Cardiac fibroblast (primary cell): ENCODE measurements around the gene MC2R.

Experiments used
- DNase-seq, 2 donors: peaks; one replicate each; pipeline versions ENCODE4 v3.0.0 to v3.0.0-alpha.2; 2010; ENCODE audit warnings: low read depth in 2 of 2
- H3K4me3 ChIP-seq, 2 donors: replicated peaks in 1 of 2; 1 replicate in 1 of 2; 2 replicates in 1 of 2; pipeline ENCODE4 v1.5.1; 2011; ENCODE audit warnings: low read depth in 2 of 2, low read length in 2 of 2, mild to moderate bottlenecking in 2 of 2, moderate library complexity in 1 of 2
- CTCF ChIP-seq: IDR thresholded peaks from one replicate; pipeline ENCODE4 v1.5.1; 2011; ENCODE audit warnings: low read depth, mild to moderate bottlenecking, low read length, inconsistent platforms

Gene MC2R

GRCh38 chr18:13914170-13914569 is 1.2 kb downstream of the MC2R start:
- no peak for DNase-seq
- TF ChIP-seq CTCF: no peak
- H3K4me3 ChIP-seq: no peak overlapping the region

- no peak for TF ChIP-seq CTCF
- no peak overlapping the region for H3K4me3 ChIP-seq
- DNase-seq: no peak
Measured at GRCh38 chr18:13913205-13913604, 2.1 kb downstream of the MC2R start.

- TF ChIP-seq CTCF: no peak
- DNase-seq: no peak
- H3K4me3 ChIP-seq: no peak overlapping the region
Measured at GRCh38 chr18:13912601-13913000, 2.7 kb downstream of the MC2R start.

GRCh38 chr18:13910986-13911385 is 4.3 kb downstream of the MC2R start:
- TF ChIP-seq CTCF: no peak
- no peak for DNase-seq

GRCh38 chr18:13910501-13910900 is 4.8 kb downstream of the MC2R start:
- TF ChIP-seq CTCF: no peak
- DNase-seq: no peak
- no peak overlapping the region for H3K4me3 ChIP-seq

More at GRCh38 chr18:13910986-13911385, 4.3 kb downstream of the MC2R start:
- H3K4me3 ChIP-seq: no peak overlapping the region

GRCh38 chr18:13909141-13909940 is 6.0 kb downstream of the MC2R start:
- H3K4me3 ChIP-seq: no peak overlapping the region
- TF ChIP-seq CTCF: no peak
- DNase-seq: no peak

GRCh38 chr18:13900633-13901032 is 14.7 kb downstream of the MC2R start:
- DNase-seq: no peak
- TF ChIP-seq CTCF: no peak
- H3K4me3 ChIP-seq: no peak overlapping the region
